Stimulated activated CD4-positive, alpha-beta T cell treated with anti-CD3 and anti-CD28 coated beads, Interleukin-1b, Interleukin-23, amount 100 ng/mL, for 48 hours (primary cell): ENCODE data around the gene TAS2R41.
"Not testable (repeated sequence)": the region's sequence is repeated elsewhere in the genome, so short reads cannot be mapped to it uniquely, and the experiment has no call there.

Experiments
- DNase-seq: peaks from one replicate; pipeline ENCODE4 v3.0.0-alpha.2; 2020

TAS2R41 gene

DNA sequence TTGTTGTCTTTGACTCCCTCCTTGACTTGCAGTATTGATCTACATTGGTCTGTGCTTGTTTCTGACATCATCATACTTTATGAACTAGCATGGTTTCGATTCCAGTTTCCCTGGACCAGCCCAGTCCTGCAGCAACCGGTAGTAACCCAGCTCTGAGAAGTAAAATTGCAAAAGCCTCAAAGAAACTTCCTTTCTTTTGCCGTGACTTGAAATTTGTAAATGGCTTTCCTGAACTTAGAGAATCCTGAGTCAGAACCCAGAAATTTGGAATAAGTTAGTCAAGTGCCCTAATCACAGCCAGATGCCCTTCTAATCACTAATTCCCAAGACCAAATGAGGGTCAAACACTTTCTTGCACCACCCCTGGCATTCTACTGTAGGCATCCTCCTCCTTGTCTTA is 19.4 kb upstream of the TAS2R41 start:
- no peak for DNase-seq

DNA sequence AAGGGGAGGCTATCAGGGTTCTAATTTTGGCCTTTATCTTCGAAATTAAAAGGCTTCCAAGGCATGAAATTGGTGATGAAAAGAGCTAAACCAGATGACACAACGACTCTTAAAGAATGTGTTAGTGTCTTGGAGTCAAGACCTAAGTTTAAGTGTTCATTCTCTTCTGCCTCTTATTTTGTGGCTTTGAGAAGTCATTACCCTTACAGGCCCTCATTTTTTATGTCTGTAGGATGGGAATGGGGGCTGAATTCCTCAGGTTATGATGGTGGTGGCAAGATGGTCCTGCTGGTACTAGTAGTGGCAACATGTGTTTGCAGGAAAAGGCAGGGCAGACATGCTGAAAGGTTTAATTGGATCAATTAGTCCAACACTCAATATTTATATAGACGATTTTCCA is 19.0 kb upstream of the TAS2R41 start:
- no peak for DNase-seq

DNA sequence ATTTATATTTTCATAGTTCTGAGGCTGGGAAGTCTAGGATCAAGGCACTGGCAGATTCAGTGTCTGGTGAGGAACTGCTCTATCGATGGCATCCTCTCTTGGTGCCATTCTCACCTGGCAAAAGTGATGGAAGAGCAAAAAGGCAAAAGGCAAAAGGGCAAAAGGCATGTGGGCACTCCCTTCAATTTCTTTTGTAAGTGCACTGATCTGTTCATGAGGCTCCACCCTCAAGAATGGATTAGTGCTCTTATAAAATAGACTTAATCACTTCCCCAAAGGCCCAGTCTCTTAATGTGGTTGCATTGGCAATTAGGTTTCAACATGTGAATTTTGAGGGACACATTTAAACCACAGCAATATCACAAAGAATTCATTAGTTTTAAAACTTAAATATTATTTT is 18.3 kb upstream of the TAS2R41 start:
- DNase-seq: no peak

DNA sequence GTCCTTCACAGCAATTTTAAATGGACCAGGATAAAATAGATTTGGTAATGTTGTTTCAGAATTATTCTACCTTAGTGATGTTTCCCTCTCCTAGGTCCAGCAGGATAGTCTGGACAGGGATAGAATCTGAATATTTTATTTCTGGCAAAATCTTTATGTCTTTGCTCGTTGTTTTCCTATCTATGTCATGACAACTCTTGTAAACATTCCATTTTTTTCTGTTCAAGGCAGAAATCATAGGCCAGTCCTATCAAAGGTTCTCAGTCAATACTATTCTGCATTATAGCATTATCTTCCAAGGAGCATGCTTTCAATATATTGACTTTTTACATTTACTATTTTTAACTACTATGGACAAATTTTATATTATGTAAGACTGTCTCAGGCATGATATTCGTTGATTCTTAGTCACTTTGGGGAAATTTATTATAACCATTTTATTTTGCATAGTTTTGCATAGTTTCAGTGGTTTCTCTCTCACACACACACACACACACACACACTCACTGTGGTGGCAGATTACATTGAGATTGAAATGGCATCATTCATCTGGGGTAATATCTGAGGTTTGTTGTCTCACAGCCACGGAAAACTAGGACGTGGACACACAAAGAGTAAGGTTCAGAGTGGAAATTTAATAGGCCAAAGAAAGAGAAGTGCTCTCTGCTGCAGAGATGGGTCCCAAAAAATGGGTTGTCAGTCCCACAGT is 17.2 kb upstream of the TAS2R41 start:
- no peak for DNase-seq

DNA sequence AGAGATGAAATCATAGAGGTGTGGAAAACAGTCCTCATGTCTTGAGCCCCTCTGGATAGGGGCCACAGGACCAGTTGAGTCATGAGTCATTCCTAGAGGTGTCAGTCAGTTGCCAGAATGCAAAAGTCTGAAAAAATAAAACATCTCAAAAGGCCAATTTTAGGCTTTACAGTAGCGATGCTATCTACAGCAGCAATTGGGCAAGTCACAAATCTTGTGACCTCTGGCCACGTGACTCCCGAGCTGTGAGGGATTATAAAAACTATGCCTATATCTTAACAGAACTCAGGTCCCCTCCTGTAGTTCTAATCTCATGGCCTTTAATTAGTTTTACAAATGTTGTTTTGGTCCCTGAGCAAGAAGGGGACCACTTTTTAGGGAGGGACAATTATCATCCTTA is 15.6 kb upstream of the TAS2R41 start:
- no peak for DNase-seq

DNA sequence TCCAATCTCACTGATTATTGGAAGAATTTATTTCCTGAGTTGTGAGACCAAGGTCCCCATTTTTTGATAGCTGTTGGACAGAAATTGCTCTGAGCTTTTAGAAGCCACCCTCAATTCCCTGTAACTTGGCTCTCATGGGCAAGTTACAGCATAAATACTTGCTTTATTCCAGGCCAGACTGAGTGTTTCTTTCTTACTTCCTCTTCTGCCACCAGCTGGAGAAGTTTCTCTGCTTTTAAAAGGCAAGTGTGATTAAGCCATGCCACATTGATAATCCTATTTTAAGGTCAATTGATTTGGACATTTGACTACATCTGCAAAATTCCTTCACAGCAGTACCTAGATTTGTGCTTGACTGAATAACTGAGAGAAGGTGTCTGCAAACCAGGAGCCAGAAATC is 14.1 kb upstream of the TAS2R41 start:
- no peak for DNase-seq

DNA sequence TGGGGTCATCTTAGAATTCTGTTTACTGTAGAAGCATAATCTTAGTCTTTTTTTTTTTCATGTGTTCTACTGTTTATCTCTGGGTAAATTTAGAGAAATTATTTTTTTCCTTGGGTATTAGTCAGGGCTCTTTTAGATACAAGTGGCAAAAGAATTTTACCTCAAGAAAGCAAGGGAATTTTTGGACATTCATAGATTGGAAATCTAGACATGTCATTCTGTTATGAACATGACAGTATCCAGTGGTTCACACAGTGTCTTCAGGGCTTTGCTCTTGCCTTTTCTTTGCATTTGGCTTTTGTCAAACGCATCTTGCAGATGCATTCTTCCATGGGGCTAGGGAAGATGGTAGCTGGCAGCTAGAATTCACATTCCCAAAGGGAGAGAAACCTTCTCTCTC is 13.7 kb upstream of the TAS2R41 start:
- no peak for DNase-seq

DNA sequence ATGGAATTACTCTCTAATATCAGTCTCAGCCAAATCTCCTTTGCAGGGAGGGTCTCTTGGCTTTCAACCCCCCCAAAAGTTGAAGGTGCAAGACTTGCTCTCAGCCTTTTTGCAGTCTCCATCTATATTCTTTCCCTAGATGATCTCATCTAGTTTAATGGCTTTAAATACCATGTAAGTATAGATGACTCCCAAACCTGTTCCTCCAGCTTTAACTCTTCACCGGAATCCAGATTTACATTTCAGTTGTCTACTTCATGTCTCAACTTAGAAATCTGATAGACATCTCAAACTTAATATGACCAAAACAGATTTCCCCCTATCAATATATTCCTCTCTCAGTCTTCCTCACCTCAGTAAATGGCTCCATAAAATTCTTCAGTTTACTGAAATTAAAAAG is 9.9 kb upstream of the TAS2R41 start:
- no peak for DNase-seq

DNA sequence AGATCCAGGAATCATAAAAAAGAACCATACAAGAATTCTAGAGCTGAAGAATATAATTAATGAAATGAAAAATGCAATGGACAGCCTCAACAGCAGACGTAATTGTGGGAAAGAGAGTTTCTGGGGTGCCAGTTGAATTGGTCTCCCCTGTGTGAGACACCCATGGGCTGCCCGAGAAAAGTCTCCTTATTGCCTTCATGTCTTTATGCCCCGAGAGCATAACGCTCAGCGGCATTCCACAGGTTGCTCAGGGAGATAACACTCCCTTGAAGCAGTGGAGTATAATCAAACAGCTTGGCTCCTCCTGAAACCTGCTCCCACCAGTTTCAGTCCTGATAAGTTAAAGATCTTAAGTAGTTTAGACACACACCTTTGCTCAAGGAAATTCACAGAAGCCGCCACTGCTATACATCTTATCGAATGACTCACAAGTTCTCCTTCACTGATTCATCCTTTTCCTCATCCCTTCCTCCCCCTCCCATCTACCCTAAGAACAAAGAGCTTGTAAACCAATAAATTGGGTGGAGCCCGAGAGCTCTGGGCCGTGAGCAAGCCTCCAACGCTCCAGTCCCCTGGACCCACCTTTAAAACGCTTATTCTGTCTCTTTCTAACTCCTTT is 5.5 kb upstream of the TAS2R41 start:
- DNase-seq: not testable (repeated sequence)

DNA sequence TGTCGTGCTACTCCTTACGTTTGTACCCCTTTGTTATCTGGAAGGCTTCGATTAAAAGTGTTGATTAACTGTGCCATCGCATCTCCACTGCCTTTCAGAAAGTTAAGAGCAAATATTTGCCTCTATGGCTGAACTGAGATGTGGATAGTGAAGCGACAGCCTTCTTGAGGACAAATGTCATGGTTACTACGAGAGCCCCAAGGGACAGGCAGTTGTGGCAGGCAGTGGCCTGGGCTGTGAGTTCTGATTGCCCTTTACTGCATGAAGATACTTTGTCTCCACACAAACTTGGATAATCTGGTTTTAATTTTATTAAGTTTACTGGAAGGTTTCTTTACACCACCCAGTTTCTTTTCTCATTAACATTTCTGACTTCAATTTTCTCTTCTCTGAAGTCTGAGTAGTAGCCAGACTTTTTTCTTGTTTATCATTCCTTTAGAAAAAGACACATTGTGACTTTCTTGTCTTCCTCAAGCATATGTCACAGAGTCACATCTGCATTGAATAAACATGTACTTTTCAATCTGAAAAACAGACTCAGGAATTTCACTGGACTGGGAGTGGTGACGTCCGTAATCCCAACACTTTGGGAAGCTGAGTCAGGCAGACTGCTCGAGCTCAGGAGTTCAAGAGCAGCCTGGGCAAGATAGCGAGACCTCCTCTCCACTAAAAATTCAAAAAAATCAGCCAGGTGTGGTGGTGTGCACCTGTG is 1.5 kb downstream of the TAS2R41 start:
- DNase-seq: no peak

DNA sequence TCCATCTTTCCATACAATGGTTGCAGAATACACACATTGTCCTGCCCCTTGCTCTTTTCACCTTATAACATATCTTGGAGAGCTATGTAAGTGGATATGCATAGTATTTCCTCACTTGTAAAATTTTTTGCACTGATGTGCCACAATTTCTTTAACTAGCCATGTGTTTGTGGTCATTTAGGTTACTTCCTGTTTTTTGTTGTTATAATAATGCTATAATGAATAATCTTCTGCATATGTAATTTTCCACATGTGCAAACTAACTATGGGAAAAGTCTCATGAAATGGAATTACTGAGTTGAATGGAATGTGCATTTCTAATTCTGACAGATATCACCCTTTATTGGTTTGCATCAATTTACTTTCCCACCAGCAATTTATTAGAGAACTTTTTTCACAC is 2.8 kb downstream of the TAS2R41 start:
- DNase-seq: no peak

DNA sequence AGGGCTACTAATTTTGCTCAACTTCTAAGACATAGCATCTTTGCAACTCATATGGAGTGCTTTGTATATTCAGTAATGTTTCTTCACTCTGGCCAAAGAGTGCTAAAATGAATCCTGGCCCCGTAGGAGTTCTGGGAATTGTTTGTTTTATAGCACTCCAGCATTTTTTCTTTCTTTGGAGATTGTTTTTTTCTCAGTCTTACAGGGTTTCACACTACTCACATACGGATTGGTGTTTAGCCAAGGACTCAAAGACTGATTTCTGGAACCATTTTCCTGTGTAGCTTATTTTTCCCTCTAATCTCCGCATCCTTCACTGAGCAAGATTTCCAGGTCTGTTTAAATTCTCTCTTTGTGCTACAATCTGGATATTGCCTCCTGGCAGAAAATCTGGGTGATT is 6.4 kb downstream of the TAS2R41 start:
- no peak for DNase-seq

DNA sequence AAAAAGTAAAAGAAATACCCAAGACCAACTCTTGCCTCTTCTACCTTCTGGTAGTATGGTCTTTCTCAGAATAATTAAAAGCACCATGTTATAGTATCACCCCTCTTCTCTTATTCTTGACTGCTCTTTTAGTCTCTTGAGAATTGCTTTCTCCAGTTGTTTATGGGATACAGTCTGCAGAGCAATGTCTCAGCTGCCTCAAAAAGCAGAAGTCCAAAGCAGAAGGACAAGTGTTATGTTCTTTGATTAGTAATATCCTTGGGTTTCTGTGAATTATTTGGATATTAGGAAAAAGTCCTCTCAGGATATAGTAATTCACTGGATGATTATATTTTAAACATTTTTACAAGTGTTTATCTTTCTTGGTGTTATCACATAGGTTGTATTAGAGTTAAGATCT is 7.4 kb downstream of the TAS2R41 start:
- no peak for DNase-seq

DNA sequence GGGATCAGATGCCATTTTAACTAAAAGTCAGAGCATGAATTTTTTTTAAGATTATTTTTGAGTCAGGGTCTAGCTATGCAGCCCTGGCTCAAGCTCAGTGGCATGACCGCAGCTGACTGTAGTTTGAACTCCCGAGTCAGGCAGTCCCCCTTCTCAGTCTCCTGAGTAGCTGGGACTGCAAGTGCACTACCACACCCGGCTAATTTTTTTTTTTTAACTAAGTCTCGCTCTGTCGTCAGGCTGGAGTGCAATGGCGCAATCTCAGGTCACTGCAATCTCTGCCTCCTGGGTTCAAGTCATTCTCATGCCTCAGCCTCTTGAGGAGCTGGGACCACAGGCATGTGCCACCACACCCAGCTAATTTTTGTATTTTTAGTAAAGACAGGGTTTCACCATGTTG is 7.8 kb downstream of the TAS2R41 start:
- no peak for DNase-seq

DNA sequence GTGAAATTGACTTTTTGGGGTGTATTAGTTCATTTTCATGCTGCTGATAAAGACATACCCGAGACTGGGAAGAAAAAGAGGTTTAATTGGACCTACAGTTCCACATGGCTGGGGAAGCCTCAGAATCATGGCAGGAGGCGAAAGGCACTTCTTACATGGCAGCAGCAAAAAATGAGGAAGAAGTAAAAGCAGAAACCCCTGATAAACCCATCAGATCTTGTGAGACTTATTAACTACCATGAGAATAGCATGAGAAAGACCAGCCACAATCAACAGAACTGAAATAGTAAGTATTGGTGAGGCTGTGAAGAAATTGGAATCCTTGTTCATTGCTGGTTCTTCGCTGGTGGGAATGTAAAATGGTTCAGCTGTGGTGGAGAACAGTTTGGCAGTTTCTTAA is 8.6 kb downstream of the TAS2R41 start:
- DNase-seq: not testable (repeated sequence)

DNA sequence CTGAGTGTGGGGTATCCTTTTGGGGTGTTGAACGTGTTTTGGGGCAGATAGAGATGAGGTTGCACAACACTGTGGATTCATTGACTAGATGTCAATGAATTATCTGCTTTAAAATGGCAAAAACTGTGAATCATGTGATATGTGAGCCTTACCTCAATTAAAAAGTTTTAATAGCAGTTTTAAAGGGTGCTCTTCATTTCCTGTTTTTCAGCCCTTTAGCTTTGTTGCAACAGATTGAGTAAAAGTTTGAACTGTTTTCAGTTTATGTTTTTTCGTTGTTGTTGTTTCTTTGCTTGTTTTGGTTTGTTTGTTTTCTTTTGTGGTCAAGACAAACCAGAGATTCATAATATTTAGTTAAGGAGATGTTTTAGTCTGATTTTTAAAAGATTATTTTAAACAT is 9.4 kb downstream of the TAS2R41 start:
- DNase-seq: no peak

DNA sequence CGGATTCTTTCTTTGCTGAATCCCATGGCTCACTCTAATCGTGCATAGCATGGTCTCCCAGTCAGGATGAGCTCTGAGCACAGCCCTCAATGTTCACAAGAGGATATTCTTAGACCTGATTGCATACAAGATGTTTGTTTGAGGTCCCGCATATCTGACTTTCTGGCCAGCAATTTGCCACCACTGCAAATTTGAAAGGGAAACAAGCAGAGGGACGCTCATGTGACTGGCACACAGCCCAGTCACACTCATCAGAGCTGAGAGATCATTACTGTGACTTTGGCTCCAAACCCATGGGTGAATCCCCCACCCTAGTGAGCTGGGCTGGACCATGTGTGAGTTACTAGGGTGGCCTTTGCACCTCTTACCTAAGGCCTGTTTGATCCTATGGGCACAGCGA is 9.9 kb downstream of the TAS2R41 start:
- DNase-seq: no peak

DNA sequence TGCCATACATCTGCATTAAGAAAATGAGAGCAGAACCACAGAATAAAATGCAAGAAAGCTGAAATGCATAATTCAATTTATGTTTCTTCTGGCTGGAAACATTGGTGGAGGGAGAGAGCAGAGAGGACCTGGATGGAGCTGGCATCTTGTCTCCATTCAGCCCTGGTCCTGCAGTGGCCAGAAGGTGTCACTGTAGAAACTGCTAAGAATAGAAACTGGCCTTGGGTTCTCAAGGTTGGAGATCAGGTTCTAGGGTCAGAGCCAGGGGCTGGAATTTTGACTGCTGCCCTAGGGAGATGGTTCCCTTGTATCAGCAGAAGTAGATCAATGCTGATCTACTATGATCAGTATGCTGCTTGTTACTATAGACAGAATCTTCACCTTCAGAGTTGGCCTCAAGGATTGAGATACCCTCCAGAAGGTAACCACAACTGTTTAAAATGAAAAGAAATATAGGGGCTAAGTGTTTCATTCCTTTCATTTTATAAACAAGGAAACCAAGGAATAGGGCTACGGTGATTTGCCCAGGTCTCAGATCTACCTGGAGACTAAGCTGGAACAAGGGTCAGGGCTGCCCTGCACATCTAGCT is 13.1 kb downstream of the TAS2R41 start:
- no peak for DNase-seq

DNA sequence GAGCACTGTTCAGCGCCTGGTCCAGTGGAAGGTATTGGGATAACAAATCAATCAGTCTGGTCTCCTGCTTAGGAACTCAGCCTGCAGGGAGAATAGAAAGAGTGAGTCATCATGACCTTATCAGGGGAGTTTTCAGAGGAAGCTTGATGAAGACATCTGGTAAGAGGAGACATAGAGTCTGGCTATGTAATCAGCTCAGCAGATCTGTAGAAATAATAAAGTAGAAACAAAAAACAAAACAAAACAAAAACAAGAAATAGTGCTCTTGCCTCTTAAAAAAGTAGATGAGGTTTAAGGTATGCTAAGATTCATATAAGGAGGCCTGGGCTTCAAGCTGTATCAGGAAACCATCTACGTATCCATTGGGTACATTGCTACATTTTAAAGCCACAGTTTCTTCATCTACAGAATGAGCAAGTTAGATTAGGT is 14.4 kb downstream of the TAS2R41 start:
- no peak for DNase-seq

DNA sequence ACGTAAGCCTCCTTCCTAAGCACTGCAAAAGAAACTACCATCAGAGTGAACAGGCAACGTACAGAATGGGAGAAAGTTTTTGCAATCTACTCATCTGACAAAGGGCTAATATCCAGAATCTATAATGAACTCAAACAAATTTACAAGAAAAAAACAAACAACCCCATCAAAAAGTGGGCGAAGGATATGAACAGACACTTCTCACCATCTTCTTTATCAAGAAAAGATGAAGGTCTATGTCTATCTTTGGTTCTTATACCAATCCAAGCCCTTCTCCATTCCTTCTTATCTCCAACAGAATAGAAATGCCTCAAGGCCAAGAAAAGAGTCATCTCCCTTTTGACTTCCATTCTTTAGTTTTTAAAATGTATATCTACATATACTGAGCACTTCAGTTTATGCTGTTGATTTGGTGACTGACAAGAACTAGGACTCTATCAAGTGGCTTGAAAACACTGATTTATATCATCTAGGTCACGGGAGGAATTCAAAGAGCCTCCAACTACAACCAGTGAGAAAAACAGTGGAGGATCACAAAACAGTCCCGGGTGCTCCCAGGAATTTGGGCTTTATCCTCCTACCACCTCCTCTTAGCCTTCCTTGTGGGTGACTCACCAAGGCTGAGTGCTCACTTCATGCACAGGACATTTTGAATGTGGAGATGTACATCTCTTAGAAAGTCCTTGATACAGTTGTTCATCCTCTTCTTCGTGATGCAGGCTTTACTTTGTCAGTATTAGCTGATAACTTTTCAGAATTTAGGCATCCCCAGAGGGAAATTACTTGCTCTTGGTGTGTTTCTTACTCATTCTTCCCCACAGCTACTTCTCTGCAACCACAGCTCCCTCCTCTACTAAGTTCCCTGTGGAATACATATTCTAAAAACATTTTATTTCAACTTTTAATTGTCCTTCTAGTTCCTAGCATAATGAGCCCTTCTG is 15.4 kb downstream of the TAS2R41 start:
- no peak for DNase-seq

DNA sequence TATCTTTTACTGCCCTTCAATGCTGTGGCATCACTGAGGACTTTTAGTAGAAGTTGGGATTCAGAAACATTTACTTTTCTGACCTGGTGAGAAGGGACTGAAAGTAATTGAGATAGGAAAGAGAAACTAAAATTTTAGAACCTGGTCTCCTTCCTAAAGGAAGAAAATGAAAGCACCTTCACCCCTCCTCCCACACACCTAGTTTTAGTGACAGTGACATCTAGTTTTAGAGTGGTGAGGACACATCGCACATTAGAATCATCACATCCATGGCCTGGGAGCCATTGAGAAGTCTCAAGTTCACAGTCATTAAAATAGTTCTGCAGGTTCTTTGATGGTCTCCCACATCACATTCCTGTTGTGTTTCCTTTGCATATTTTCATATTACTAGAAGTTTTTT is 16.1 kb downstream of the TAS2R41 start:
- DNase-seq: no peak

DNA sequence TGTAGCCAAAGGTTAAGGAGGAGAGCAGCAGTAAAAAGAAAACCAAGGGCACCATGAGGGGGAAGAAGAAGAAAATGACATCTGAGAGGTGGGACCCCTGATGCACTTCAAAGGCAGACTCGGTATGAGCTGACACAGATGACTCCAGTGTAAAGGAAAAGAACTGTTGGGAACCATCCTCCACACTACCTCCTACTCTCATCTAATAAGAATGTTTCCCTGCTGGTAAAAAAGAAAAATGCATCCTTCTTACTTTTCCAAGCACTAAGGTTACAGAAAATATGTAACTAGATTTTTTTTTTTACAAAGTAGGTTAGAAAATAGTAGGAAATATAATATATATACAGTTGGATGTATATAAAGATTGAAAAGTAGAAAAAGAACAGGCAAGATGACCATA is 16.9 kb downstream of the TAS2R41 start:
- no peak for DNase-seq

DNA sequence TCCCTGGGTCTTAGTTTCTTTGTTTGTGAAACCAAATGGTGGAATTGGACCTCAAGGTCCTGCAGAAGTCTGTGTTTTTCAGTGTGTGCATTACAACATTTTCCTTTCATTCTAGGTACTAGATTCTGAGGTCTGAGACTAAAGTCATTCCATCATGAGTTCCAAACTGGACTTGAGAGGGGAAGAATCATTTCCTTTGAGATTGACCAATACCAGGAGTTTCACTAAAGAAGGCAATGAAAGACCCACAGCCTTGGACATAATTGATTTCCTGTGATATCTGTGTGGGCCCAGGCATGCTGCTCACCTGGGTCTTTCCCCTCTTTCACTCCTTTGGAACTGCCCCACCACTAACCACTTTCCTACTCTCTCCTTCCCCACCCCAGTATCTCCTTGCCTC is 18.2 kb downstream of the TAS2R41 start:
- DNase-seq: no peak
